Measurements from ENCODE around the gene IL1R1. TPM values are rescaled to one million over a fixed set of nuclear protein-coding genes. Genes with fewer than 3 reads are reported as not detected.

The IL1R1 gene
- polyA plus RNA-seq, 3 donors = 20.6 to 285 (median 128) TPM

DNA sequence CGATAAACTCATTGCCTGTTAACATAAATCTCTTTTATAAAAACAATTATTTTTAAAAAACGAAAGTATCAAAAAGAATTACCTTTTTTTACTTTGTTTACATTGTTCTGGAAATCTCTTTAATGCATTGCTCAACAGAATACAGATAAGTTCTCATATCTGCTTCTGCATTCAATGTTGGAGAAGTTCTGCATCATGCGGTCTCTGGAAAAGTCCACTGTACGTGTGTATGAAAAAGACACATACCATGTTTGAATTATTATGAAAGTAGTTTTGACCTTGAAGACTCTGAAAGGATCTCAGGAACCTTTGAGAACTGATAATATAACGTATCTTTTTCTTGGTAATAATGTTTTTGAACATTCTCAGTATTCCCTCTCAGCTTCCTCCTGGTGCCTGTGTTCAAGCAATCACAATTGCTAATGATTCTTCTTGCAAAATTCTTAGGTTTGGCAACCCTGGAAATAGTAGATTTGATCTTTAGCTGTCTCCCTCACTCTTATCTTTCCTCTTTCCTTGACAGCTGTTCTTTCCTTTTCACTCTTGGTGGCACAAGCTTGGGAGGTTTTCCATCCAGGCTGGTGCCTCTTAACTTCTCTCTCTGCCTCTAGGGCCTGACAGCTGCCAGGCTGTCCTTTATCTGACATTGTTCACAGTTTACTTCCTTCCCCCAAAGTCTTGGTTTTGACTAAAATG, 12.4 kb upstream of the IL1R1 start:
- no peak overlapping the region for H3K27ac ChIP-seq (ENCODE audit: low read depth, low read length)
- 53 to 56% (median 55%) methylated on average over 5 of the region's 5 CpGs for WGBS, 3 donors

DNA sequence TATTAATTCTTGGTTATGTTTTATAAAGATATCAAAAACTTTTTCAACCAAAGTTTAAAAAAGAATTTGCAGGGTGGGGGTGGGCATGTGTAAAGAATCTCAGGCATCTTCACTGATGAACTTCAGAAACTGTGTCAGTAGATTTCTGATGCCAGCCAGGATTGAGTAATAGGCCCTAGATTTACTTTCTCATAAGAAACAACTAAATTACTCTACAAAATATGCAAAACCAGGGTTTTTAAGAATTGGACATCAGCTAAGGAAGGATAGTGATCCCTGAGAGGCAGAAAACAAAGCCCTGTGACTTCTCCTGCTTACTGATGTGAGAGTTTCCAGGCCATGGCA, 11.9 kb upstream of the IL1R1 start:
- H3K27ac ChIP-seq (ENCODE audit: low read depth, low read length) = no peak overlapping the region

GRCh38 chr2:102131564-102131963, 11.0 kb upstream of the IL1R1 start:
- H3K27ac ChIP-seq (ENCODE audit: low read depth, low read length) = no peak overlapping the region
- WGBS, 3 donors = 78 to 96% (median 85%) methylated on average over 5 of the region's 5 CpGs

GRCh38 chr2:102137138-102137537, 5.4 kb upstream of the IL1R1 start:
- 96 to 98% (median 96%) methylated on average over 2 of the region's 2 CpGs for WGBS, 3 donors
- no peak overlapping the region for H3K27ac ChIP-seq (ENCODE audit: low read depth, low read length)

DNA sequence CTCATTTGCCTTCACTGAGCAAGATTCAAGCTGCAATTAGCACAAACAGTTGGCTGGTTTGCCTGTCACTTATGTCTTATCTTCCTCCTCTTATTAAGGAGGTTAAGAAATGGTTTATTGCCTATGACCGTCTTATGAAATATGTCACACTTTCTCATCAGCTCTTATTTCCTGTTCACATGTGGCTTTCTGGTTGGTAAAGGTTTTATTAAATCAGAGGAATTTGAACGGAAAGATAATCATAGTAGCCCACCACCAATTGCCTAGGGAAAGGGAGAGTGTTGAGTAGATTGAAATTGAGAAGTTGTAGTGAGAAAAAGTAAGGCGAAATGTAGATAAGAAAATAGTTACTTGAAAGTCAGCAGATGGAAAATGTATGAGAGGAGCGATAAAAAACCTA, 4.2 kb upstream of the IL1R1 start:
- WGBS, 3 donors = 59 to 84% (median 62%) methylated on average over 4 of the region's 4 CpGs
- H3K27ac ChIP-seq (ENCODE audit: low read depth, low read length) = no peak overlapping the region

DNA sequence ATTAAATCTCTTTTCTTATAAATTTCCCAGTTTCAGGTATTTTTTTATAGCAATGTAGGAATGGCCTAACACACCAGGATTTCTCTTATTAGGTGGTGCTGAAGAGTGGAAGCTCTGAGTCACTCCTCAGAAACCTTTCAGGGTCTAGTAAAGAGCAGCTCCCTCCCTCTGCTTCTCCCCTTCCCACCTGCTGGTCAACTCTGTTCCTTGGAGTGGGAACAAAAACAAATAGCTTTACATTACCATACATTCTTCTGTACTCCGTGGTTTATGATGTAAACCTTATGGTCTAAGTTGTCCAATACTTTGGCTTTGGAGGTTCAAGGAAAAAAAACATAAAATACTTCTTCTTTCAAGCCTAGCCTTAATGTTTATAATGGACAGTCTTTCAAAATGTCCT, 2.7 kb upstream of the IL1R1 start:
- H3K27ac ChIP-seq (ENCODE audit: low read depth, low read length) = no peak overlapping the region
- WGBS, 3 donors = 52 to 80% (median 63%) methylated on average over 1 of the region's 1 CpG

DNA sequence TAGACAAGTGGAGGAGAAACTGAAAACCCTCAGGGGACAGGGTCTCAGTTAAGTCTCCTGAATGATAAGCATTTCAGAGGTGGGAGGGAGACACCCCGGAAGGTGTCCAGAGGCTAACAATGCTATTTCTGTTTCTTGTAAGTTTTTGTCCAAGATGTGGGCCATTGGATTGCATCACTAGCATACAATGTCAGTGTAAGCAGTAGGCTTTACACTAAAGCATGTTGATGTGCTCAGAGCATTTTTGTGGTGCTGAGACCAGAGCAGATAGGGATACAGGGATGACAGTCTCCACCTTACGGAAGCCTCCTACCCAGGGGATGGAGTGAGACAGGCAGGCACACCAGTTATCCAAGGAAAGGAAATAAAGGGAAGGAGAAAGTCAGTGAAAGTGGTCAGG, 2.2 kb upstream of the IL1R1 start:
- H3K27ac ChIP-seq (ENCODE audit: low read depth, low read length) = no peak overlapping the region
- 95 to 99% (median 98%) methylated on average over 2 of the region's 2 CpGs for WGBS, 3 donors

DNA sequence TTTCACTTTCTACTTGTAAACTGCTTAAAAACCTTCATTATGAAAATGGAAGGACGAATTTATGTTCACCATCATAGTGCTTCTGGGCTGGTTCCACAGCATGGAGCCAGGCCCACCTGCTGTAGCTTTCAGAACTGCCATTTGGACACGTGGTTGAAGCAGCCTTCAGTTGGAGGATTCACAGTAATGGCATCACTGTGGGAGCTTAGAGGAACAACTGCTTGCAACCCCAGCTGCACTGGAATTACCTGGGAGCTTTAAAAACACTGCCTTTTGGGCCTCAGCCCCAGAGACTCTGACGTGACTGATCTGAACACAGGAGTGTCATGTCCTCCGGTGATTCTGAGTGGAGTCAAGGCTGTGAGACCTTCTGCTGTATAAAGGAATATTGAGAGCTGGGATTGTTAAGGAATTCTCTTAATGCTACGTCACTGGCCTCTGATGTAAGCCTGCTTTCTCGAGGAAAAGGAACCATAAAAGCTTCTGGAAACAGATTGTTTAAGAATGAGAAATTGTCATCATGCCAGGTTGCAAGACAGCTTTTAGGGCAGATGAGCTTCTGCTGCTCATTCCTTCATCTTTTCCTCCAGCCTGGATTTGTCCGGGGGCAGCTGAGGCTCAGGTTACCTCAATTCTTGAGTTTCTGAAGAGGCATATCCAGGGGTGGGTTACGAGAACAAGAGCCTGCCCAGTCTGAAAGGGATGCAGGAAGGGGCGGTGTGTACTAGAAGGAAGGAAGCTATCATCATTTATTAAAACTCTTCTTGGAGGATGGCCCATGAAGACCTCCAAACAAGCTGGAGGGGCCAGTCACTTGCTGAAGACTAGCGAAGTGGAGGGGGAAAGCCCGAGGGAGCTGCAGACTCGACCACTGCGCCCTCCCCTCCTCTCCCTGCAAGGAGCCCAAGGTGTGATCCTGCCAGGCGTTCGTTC, 1.3 kb upstream of the IL1R1 start:
- peak overlapping the region; percentile 46 for H3K27ac ChIP-seq (ENCODE audit: low read depth, low read length)
- 36 to 58% (median 38%) methylated on average over 15 of the region's 15 CpGs for WGBS, 3 donors

- 2 to 5% (median 4%) methylated on average over 38 to 42 of the region's 42 CpGs for WGBS, 3 donors
- peak overlapping the region; percentile 94 for H3K27ac ChIP-seq (ENCODE audit: low read depth, low read length)
Measured at GRCh38 chr2:102142829-102143449, 393 bp downstream of the IL1R1 start.

- WGBS, 3 donors = 14 to 43% (median 25%) methylated on average over 8 to 10 of the region's 10 CpGs
Measured at GRCh38 chr2:102143450-102143985, 972 bp downstream of the IL1R1 start.

DNA sequence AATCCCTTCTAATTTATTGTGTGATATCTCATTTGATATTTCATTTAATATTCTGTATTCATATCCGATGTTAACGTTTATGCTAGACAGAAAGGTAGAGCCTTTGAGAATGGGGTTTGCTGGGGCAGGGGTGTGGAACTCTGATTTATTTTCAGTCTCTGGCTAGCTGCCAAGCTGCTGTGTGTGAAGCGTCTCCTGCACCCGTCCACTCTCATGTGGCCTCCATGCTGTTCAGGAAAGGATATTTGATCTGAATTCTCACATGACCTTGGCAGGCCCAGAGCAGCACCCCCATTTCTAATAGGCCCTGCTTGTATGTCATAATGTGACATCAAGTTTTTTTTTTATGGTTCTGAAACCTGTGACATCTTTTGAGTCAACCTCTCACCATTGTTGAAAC, 1.6 kb downstream of the IL1R1 start:
- H3K27ac ChIP-seq (ENCODE audit: low read depth, low read length) = peak overlapping the region; percentile 3
- 23 to 46% (median 24%) methylated on average over 4 of the region's 4 CpGs for WGBS, 3 donors

More at GRCh38 chr2:102143450-102143985, 972 bp downstream of the IL1R1 start:
- peak overlapping the region; percentile 94 for H3K27ac ChIP-seq (ENCODE audit: low read depth, low read length)

- no peak overlapping the region for H3K27ac ChIP-seq (ENCODE audit: low read depth, low read length)
- WGBS, 3 donors = 74 to 97% (median 95%) methylated on average over 4 of the region's 4 CpGs
Measured at GRCh38 chr2:102145107-102145506, 2.6 kb downstream of the IL1R1 start.

GRCh38 chr2:102145934-102146333, 3.4 kb downstream of the IL1R1 start:
- H3K27ac ChIP-seq (ENCODE audit: low read depth, low read length) = no peak overlapping the region

GRCh38 chr2:102147935-102148334, 5.4 kb downstream of the IL1R1 start:
- H3K27ac ChIP-seq (ENCODE audit: low read depth, low read length) = no peak overlapping the region

More at GRCh38 chr2:102145934-102146333, 3.4 kb downstream of the IL1R1 start:
- WGBS, 3 donors = 95 to 97% (median 96%) methylated on average over 4 of the region's 4 CpGs

GRCh38 chr2:102149243-102149642, 6.7 kb downstream of the IL1R1 start:
- no peak overlapping the region for H3K27ac ChIP-seq (ENCODE audit: low read depth, low read length)
- WGBS, 3 donors = 63 to 85% (median 80%) methylated on average over 2 of the region's 2 CpGs

More at GRCh38 chr2:102147935-102148334, 5.4 kb downstream of the IL1R1 start:
- 48 to 79% (median 59%) methylated on average over 3 of the region's 3 CpGs for WGBS, 3 donors

DNA sequence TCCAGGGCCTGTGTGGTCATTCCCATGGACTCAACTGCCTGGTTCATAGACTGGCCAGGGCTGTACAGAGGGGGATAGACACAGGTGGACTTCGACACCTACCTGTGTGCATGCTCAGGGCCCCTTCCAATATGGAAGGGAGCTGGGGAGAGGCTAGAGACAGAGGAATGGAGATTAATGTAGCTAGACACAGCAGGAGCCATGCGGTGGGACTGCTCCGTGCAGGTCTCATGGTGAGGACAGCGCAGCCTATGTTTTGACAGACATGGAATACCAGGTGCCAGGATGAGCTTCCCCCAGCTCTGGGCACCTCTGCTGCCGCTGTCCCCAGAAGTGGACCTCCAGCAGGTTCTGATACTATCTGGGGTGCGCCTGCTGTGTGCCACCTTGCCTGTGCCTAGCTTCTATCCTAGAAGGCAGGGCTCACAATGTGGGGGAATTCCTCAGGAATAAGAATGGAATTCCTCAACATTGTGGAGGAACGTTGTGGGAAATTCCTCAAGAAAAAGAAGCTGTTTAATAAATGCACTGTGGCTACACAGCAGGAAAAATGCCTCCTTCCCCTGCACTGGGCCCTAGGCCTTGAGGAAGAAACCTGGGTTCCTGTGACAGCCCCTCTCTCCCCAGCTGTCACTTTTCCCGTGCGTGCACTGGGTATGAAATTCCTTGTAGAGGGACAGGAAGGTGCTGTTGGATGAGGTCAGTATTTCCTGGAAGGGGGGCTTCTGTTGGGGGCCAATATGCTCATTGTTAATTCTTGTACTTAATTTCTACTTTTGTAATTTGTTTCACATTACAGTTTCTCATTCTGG, 7.3 kb downstream of the IL1R1 start:
- H3K27ac ChIP-seq (ENCODE audit: low read depth, low read length) = no peak overlapping the region
- 71 to 81% (median 79%) methylated on average over 9 of the region's 9 CpGs for WGBS, 3 donors

- no peak overlapping the region for H3K27ac ChIP-seq (ENCODE audit: low read depth, low read length)
- 82 to 96% (median 92%) methylated on average over 6 of the region's 6 CpGs for WGBS, 3 donors
Measured at GRCh38 chr2:102154364-102154763, 11.8 kb downstream of the IL1R1 start.

Measured in adipose tissue (tissue), 3 donors.